T-cell (primary cell): ENCODE results near the gene PDSS2. TPM values are rescaled to one million over a fixed set of nuclear protein-coding genes. Genes with fewer than 3 reads are reported as not detected.

Experiments used
- ATAC-seq, 4 experiments: fragments of 200-7000 bp in 3 of 4; fragments of 150-1000 bp in 1 of 4; cut with Tn5 transposase; replicated peaks in 1 of 4; 1 replicate in 3 of 4; 2 replicates in 1 of 4; pipeline ENCODE4 v1.10.0; 2021; ENCODE audit warnings: moderate library complexity in 3 of 4, mild to moderate bottlenecking in 2 of 4, moderate number of reproducible peaks in 1 of 4
- CTCF ChIA-PET, 2 donors: fragments of 300-600 bp; sonication (Branson Sonifier 250); formaldehyde crosslinking; loops; one replicate each; lab custom pipeline; 2022; ENCODE audit warnings: antibody characterized with exemption in 2 of 2; lab: Charles Lee
- POLR2A ChIA-PET, 2 donors: fragments of 300-600 bp; sonication (Branson Sonifier 250); formaldehyde crosslinking; loops; one replicate each; lab custom pipeline; 2022; ENCODE audit warnings: antibody characterized with exemption in 2 of 2; lab: Charles Lee
- DNase-seq, 35 experiments: peaks; one replicate each; pipeline versions ENCODE4 v3.0.0 to v3.0.0-alpha.2; 2013 to 2023
- H3K27ac ChIP-seq: one replicate; pipeline ENCODE4 v1.5.1; 2013; ENCODE audit warnings: low read length
- H3K27me3 ChIP-seq, 2 experiments: replicated peaks in 1 of 2; 1 replicate in 1 of 2; 2 replicates in 1 of 2; pipeline versions ENCODE4 v1.6.1 to v1.7.0; 2013; ENCODE audit warnings: low read length in 1 of 2, mixed read lengths in 1 of 2; ENCODE audit not compliant: control insufficient read depth in 2 of 2, insufficient read depth in 2 of 2; ENCODE audit errors: extremely low read depth in 1 of 2
- H3K36me3 ChIP-seq, 2 donors: 1 replicate in 1 of 2; 2 replicates in 1 of 2; pipeline versions ENCODE4 v1.6.1 to v1.7.0; 2013; ENCODE audit warnings: low read length in 1 of 2; ENCODE audit not compliant: control insufficient read depth in 2 of 2, insufficient read depth in 1 of 2; ENCODE audit errors: extremely low read depth in 1 of 2
- H3K4me1 ChIP-seq, 2 experiments: 1 replicate in 1 of 2; 2 replicates in 1 of 2; pipeline versions ENCODE4 v1.6.1 to v1.7.0; 2013; ENCODE audit warnings: low read length in 2 of 2, mixed read lengths in 1 of 2; ENCODE audit not compliant: insufficient read depth in 2 of 2, control insufficient read depth in 1 of 2; ENCODE audit errors: extremely low read depth in 1 of 2
- H3K4me3 ChIP-seq, 2 donors: 1 replicate in 1 of 2; 2 replicates in 1 of 2; pipeline versions ENCODE4 v1.5.1 to v1.7.0; 2013; ENCODE audit warnings: mild to moderate bottlenecking in 2 of 2, low read length in 1 of 2, moderate library complexity in 1 of 2; ENCODE audit not compliant: control insufficient read depth in 1 of 2; ENCODE audit errors: extremely low read depth in 1 of 2
- H3K9me3 ChIP-seq: 2 replicates; pipeline ENCODE4 v1.7.0; 2013
- H3K27ac Mint-ChIP-seq, 2 donors: one replicate each; pipeline ENCODE4 v1.8.0; 2020 to 2021; ENCODE audit warnings: mild to moderate bottlenecking in 2 of 2, mixed read lengths in 2 of 2
- H3K27me3 Mint-ChIP-seq, 2 donors: one replicate each; pipeline ENCODE4 v1.8.0; 2021 to 2022; ENCODE audit warnings: mixed read lengths in 2 of 2
- H3K36me3 Mint-ChIP-seq: one replicate; pipeline ENCODE4 v1.8.0; 2021; ENCODE audit warnings: mixed read lengths
- H3K4me1 Mint-ChIP-seq, 3 donors: one replicate each; pipeline ENCODE4 v1.8.0; 2020 to 2022; ENCODE audit warnings: mixed read lengths in 3 of 3, mild to moderate bottlenecking in 1 of 3
- H3K4me3 Mint-ChIP-seq, 3 donors: one replicate each; pipeline ENCODE4 v1.8.0; 2020 to 2022; ENCODE audit warnings: mild to moderate bottlenecking in 3 of 3, mixed read lengths in 3 of 3, moderate library complexity in 3 of 3
- H3K9me3 Mint-ChIP-seq, 3 donors: one replicate each; pipeline ENCODE4 v1.8.0; 2020 to 2022; ENCODE audit warnings: mixed read lengths in 3 of 3
- WGBS: methylation state at CpG from one replicate; pipeline ENCODE4 v1.1.5; 2013; ENCODE audit warnings: missing lambda C conversion rate; ENCODE audit not compliant: insufficient coverage; 5-methylcytosine and 5-hydroxymethylcytosine counted together
- total RNA-seq, 35 experiments: library from RNA in 6 of 35; stranded (reverse) in 6 of 35; fragments of 120-200 nt in 1 of 35; gene quantifications; one replicate each; pipeline versions ENCODE4 v1.2.1 to v1.2.4 and lab custom pipeline; 2013 to 2026

PDSS2 gene
- total RNA-seq, 5 donors from 2014 or later (not counting 1 experiment from before 2014, with no cell fraction given) = 10.8 to 13.6 (median 11.8) TPM

GRCh38 chr6:107441682-107442081 is 17.7 kb downstream of the PDSS2 start:
- H3K4me3 ChIP-seq = no peak overlapping the region
- H3K27ac ChIP-seq = no peak overlapping the region
- WGBS = 100% methylated on average over 1 of the region's 1 CpG
- ATAC-seq (no peak), DNase-seq (no peak)
- Mint-ChIP-seq H3K4me1 (peaks cover 12 to 31% (median 29%) of the 10 kb centered on the region in 3 donors), H3K27me3 (no peaks in the 10 kb centered on the region), H3K27ac (no peak overlapping the region), H3K4me3 (no peak overlapping the region), H3K36me3 (peaks cover 18% of the 10 kb centered on the region), H3K9me3 (peaks cover 0 to 3% (median 3%) of the 10 kb centered on the region in 3 donors)
- H3K36me3 ChIP-seq = peaks cover under 1 to 2% of the 10 kb centered on the region in 2 donors
- H3K27me3 ChIP-seq = no peaks in the 10 kb centered on the region
- H3K9me3 ChIP-seq = no peaks in the 10 kb centered on the region
- no peaks in the 10 kb centered on the region for H3K4me1 ChIP-seq
- CTCF ChIA-PET = no interaction called here
- POLR2A ChIA-PET = no interaction called here

GRCh38 chr6:107440936-107441335 is 18.4 kb downstream of the PDSS2 start:
- Mint-ChIP-seq H3K4me1 (peaks cover 14 to 31% (median 31%) of the 10 kb centered on the region in 3 donors), H3K9me3 (no peaks in the 10 kb centered on the region), H3K27me3 (no peaks in the 10 kb centered on the region), H3K36me3 (peaks cover 14% of the 10 kb centered on the region), H3K4me3 (no peak overlapping the region), H3K27ac (no peak overlapping the region)
- DNase-seq (no peak), ATAC-seq (no peak)
- CTCF ChIA-PET = no interaction called here
- POLR2A ChIA-PET = interaction anchor here in 1 of 2 donors (0.6 kb wide), 1 partner anchor 214 kb away, joined by 3 read pairs; no protein-coding TSS in a partner anchor
- H3K27me3 ChIP-seq = no peaks in the 10 kb centered on the region
- no peaks in the 10 kb centered on the region for H3K36me3 ChIP-seq
- H3K4me3 ChIP-seq = no peak overlapping the region
- no peak overlapping the region for H3K27ac ChIP-seq
- no peaks in the 10 kb centered on the region for H3K9me3 ChIP-seq
- no peaks in the 10 kb centered on the region for H3K4me1 ChIP-seq

DNA sequence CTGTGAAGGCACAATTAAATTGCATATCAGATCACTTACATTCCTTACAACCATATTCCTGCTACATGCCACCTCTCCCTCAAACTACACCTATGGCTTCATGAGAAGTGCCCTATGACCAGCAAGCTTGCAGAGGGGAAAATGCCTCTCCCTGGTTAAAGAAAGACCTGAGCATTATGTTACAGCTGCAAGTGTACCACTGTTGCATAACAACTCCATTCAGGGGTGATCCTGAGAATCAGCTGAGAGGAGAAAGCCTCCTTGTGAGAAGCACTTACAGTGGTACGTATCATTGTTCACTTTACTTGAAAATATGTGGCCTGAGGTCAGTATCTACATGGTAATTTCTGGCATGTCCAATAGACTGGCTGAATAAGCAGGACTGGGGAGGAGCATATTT is 20.0 kb downstream of the PDSS2 start:
- Histone ChIP-seq H3K4me1 (no peaks in the 10 kb centered on the region), H3K36me3 (no peaks in the 10 kb centered on the region), H3K9me3 (no peaks in the 10 kb centered on the region), H3K4me3 (no peak overlapping the region), H3K27me3 (no peaks in the 10 kb centered on the region), H3K27ac (no peak overlapping the region)
- WGBS = no CpG with 5 or more reads among the region's 1 CpG
- CTCF ChIA-PET = interaction anchor here in 1 of 2 donors (0.6 kb wide), 2 partner anchors 193 to 1705 kb away, joined by 3 read pairs; no protein-coding TSS in a partner anchor
- H3K4me3 Mint-ChIP-seq = no peak overlapping the region
- H3K27me3 Mint-ChIP-seq = no peaks in the 10 kb centered on the region
- POLR2A ChIA-PET = no interaction called here
- ATAC-seq (no peak), DNase-seq (no peak)
- H3K36me3 Mint-ChIP-seq = peaks cover 9% of the 10 kb centered on the region
- no peaks in the 10 kb centered on the region for H3K9me3 Mint-ChIP-seq
- H3K4me1 Mint-ChIP-seq = peaks cover 15 to 41% (median 31%) of the 10 kb centered on the region in 3 donors
- H3K27ac Mint-ChIP-seq = no peak overlapping the region

DNA sequence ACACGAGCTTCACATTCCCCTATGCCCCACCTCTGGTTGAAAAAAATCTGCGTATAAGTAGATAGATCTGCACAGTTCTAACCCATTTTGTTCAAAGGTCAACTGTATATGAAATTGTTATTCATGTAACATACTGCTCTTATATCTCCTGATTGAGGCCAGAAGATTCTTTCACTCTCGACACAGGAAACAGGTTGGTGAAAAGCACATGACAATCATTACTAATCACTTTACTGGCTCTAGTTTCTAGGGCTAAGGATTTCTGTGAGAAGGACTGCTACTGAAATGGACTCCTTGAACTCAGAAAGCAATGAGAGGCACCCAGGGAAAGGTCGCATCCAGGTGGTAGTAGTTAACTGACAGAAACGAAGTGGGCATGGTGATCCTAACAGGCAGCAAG is 21.7 kb downstream of the PDSS2 start:
- Mint-ChIP-seq H3K9me3 (no peaks in the 10 kb centered on the region), H3K27me3 (no peaks in the 10 kb centered on the region), H3K27ac (no peak overlapping the region), H3K4me3 (no peak overlapping the region), H3K36me3 (peaks cover 17% of the 10 kb centered on the region), H3K4me1 (peaks cover 22 to 45% (median 39%) of the 10 kb centered on the region in 3 donors)
- no peaks in the 10 kb centered on the region for H3K4me1 ChIP-seq
- no CpG with 5 or more reads among the region's 5 CpGs for WGBS
- H3K4me3 ChIP-seq = no peak overlapping the region
- no peak for ATAC-seq
- no peaks in the 10 kb centered on the region for H3K9me3 ChIP-seq
- no peak for DNase-seq
- H3K36me3 ChIP-seq = no peaks in the 10 kb centered on the region
- H3K27ac ChIP-seq = no peak overlapping the region
- ChIA-PET CTCF (no interaction called here), POLR2A (no interaction called here)
- H3K27me3 ChIP-seq = no peaks in the 10 kb centered on the region

DNA sequence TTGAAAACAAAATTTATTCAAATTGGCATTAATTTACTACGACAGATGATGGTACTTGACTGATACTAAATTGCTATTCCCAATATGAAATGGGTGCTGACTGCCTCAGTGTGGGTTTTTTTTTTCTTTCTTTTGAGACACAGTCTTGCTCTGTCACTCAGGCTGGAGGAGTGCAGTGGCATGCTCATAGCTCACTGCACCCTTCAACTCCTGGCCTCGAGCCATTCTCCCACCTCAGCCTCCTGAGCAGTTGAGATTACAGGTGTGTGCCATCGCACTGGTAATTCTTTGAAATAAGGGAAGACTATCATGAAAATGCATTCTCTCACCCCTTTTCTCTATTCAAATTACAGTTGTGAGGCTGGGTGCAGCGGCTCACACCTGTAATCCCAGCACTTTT is 22.5 kb downstream of the PDSS2 start:
- ATAC-seq (no peak), DNase-seq (no peak)
- ChIA-PET POLR2A (no interaction called here), CTCF (no interaction called here)
- Histone ChIP-seq H3K36me3 (no peaks in the 10 kb centered on the region), H3K27me3 (no peaks in the 10 kb centered on the region), H3K4me1 (no peaks in the 10 kb centered on the region), H3K4me3 (no peak overlapping the region), H3K9me3 (no peaks in the 10 kb centered on the region), H3K27ac (no peak overlapping the region)
- Mint-ChIP-seq H3K27ac (no peak overlapping the region), H3K4me3 (no peak overlapping the region), H3K27me3 (no peaks in the 10 kb centered on the region), H3K36me3 (peaks cover 13% of the 10 kb centered on the region), H3K9me3 (no peaks in the 10 kb centered on the region), H3K4me1 (peaks cover 19 to 42% (median 35%) of the 10 kb centered on the region in 3 donors)
- WGBS = 100% methylated on average over 1 of the region's 4 CpGs

DNA sequence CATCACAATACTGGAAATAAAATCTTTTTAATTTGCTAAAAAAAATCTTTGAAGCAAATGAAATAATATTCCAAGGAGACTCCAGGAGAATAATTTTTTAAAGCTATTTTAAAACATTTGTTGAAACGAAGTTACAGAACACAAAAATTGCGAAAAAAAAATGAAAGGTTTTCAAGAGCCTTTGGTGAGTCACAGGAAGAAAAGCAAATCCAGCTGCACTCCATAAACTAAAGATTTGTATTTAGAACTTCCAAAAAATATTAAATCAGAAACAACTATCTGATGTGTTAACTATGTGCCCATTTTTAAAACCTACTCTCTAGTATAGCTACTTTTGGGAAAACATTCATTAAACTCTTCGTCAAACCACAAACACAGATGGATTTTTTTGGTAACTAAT is 23.6 kb downstream of the PDSS2 start:
- peaks cover 13% of the 10 kb centered on the region for H3K36me3 Mint-ChIP-seq
- Histone ChIP-seq H3K27me3 (no peaks in the 10 kb centered on the region), H3K4me3 (no peak overlapping the region), H3K9me3 (no peaks in the 10 kb centered on the region), H3K27ac (no peak overlapping the region), H3K36me3 (no peaks in the 10 kb centered on the region), H3K4me1 (no peaks in the 10 kb centered on the region)
- H3K4me3 Mint-ChIP-seq = no peak overlapping the region
- no peaks in the 10 kb centered on the region for H3K27me3 Mint-ChIP-seq
- peaks cover 19 to 36% (median 35%) of the 10 kb centered on the region in 3 donors for H3K4me1 Mint-ChIP-seq
- WGBS = no CpG with 5 or more reads among the region's 3 CpGs
- CTCF ChIA-PET = no interaction called here
- ATAC-seq (no peak), DNase-seq (no peak)
- H3K9me3 Mint-ChIP-seq = no peaks in the 10 kb centered on the region
- H3K27ac Mint-ChIP-seq = no peak overlapping the region
- POLR2A ChIA-PET = interaction anchor here (0.7 kb wide), 2 partner anchors 16 kb away, joined by 3 read pairs; no protein-coding TSS in a partner anchor

DNA sequence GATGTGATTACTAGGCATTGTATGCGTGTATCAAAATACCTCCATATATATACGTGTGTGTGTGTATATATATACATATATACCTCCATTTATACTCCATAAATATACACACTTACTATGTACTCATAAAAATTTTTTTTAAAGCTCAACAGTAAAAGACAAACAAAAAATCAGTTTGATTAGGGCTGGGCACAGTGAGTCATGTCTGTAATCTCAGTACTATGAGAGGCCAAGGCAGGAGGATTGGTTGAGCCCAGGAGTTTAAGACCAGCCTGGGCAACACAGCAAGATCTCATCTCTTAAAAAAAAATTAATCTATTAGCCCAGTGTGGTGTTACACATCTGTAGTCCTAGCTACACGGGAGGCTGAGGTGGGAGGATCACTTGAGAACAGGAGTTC is 24.6 kb downstream of the PDSS2 start:
- Mint-ChIP-seq H3K4me3 (no peak overlapping the region), H3K36me3 (peaks cover 13% of the 10 kb centered on the region)
- POLR2A ChIA-PET = no interaction called here

More for the DNA sequence above, 24.6 kb downstream of the PDSS2 start:
- Histone ChIP-seq H3K27ac (no peak overlapping the region), H3K9me3 (no peaks in the 10 kb centered on the region), H3K36me3 (no peaks in the 10 kb centered on the region), H3K4me3 (no peak overlapping the region), H3K27me3 (no peaks in the 10 kb centered on the region), H3K4me1 (no peaks in the 10 kb centered on the region)
- CTCF ChIA-PET = no interaction called here
- WGBS = no CpG with 5 or more reads among the region's 3 CpGs
- Mint-ChIP-seq H3K27ac (no peak overlapping the region), H3K4me1 (peaks cover 19 to 39% (median 36%) of the 10 kb centered on the region in 3 donors), H3K9me3 (no peaks in the 10 kb centered on the region), H3K27me3 (no peaks in the 10 kb centered on the region)
- DNase-seq (no peak), ATAC-seq (no peak)
